ENCODE measurements around the gene RAI14. TPM values are rescaled to one million over a fixed set of nuclear protein-coding genes. Genes with fewer than 3 reads are reported as not detected.

Gene RAI14
- total and polyA plus RNA-seq, 4 donors, result 16.7 to 91.5 (median 49.3) TPM

- H3K27me3 ChIP-seq (ENCODE audit: control insufficient read depth in 3 of 3, insufficient read depth in 3 of 3, low read length in 2 of 3), result no peaks in the 10 kb centered on the region
- no peaks in the 10 kb centered on the region for H3K9me3 ChIP-seq (ENCODE audit: control insufficient read depth in 4 of 4, insufficient read depth in 3 of 4, low read length in 3 of 4)
- no peak for ATAC-seq (ENCODE audit: insufficient read depth, low FRiP score)
- peaks cover 0 to 2% (median 0%) of the 10 kb centered on the region in 4 donors for H3K36me3 ChIP-seq (ENCODE audit: control insufficient read depth in 4 of 4, insufficient read depth in 4 of 4, low read length in 4 of 4)
- WGBS, 2 donors, result 82 to 87% methylated on average over 1 of the region's 1 CpG
- no peak overlapping the region for H3K4me3 ChIP-seq
- no peak overlapping the region for H3K9ac ChIP-seq (ENCODE audit: insufficient read depth in 1 of 2, low read length in 2 of 2)
- no peak for TF ChIP-seq CTCF (IDR thresholded peaks at IDR 0.05; ENCODE audit: control extremely low read depth, extremely low read depth)
- H3K27ac ChIP-seq (ENCODE audit: low read depth in 1 of 2, low read length in 1 of 2), result no peak overlapping the region
- peak; percentile 51 to 94 (median 89) for DNase-seq
- H3K4me1 ChIP-seq (ENCODE audit: control insufficient read depth in 5 of 5, insufficient read depth in 5 of 5, low read length in 5 of 5), result peaks cover 4 to 61% (median 9%) of the 10 kb centered on the region in 5 donors
Measured at GRCh38 chr5:34738381-34738780, 82.3 kb downstream of the RAI14 start.

- DNase-seq (peak; percentile 85 to 98 (median 98)), ATAC-seq (ENCODE audit: insufficient read depth, low FRiP score) (peak; percentile 42)
- Histone ChIP-seq H3K4me1 (ENCODE audit: control insufficient read depth in 5 of 5, insufficient read depth in 5 of 5, low read length in 5 of 5) (peaks cover 4 to 58% (median 9%) of the 10 kb centered on the region in 5 donors), H3K9ac (ENCODE audit: insufficient read depth in 1 of 2, low read length in 2 of 2) (no peak overlapping the region), H3K9me3 (ENCODE audit: control insufficient read depth in 4 of 4, insufficient read depth in 3 of 4, low read length in 3 of 4) (no peaks in the 10 kb centered on the region), H3K27me3 (ENCODE audit: control insufficient read depth in 3 of 3, insufficient read depth in 3 of 3, low read length in 2 of 3) (no peaks in the 10 kb centered on the region), H3K36me3 (ENCODE audit: control insufficient read depth in 4 of 4, insufficient read depth in 4 of 4, low read length in 4 of 4) (no peaks in the 10 kb centered on the region), H3K27ac (ENCODE audit: low read depth in 1 of 2, low read length in 1 of 2) (no peak overlapping the region), H3K4me3 (no peak overlapping the region)
- 59 to 62% methylated on average over 3 of the region's 3 CpGs for WGBS, 2 donors
- TF ChIP-seq CTCF (IDR thresholded peaks at IDR 0.05; ENCODE audit: control extremely low read depth, extremely low read depth), result no peak
Measured at GRCh38 chr5:34740389-34740806, 84.3 kb downstream of the RAI14 start.

GRCh38 chr5:34742061-34742460, 85.9 kb downstream of the RAI14 start:
- H3K9me3 ChIP-seq (ENCODE audit: control insufficient read depth in 4 of 4, insufficient read depth in 3 of 4, low read length in 3 of 4), result no peaks in the 10 kb centered on the region
- no peak overlapping the region for H3K9ac ChIP-seq (ENCODE audit: insufficient read depth in 1 of 2, low read length in 2 of 2)
- WGBS, 2 donors, result 96 to 98% methylated on average over 11 of the region's 11 CpGs
- H3K27me3 ChIP-seq (ENCODE audit: control insufficient read depth in 3 of 3, insufficient read depth in 3 of 3, low read length in 2 of 3), result no peaks in the 10 kb centered on the region
- DNase-seq (no peak), ATAC-seq (ENCODE audit: insufficient read depth, low FRiP score) (no peak)
- TF ChIP-seq CTCF (IDR thresholded peaks at IDR 0.05; ENCODE audit: control extremely low read depth, extremely low read depth), result no peak
- H3K36me3 ChIP-seq (ENCODE audit: control insufficient read depth in 4 of 4, insufficient read depth in 4 of 4, low read length in 4 of 4), result no peaks in the 10 kb centered on the region
- H3K4me1 ChIP-seq (ENCODE audit: control insufficient read depth in 5 of 5, insufficient read depth in 5 of 5, low read length in 5 of 5), result peaks cover 4 to 51% (median 9%) of the 10 kb centered on the region in 5 donors
- no peak overlapping the region for H3K27ac ChIP-seq (ENCODE audit: low read depth in 1 of 2, low read length in 1 of 2)
- H3K4me3 ChIP-seq, result no peak overlapping the region

GRCh38 chr5:34743878-34744277, 87.8 kb downstream of the RAI14 start:
- H3K27me3 ChIP-seq (ENCODE audit: control insufficient read depth in 3 of 3, insufficient read depth in 3 of 3, low read length in 2 of 3), result no peaks in the 10 kb centered on the region
- no peak overlapping the region for H3K27ac ChIP-seq (ENCODE audit: low read depth in 1 of 2, low read length in 1 of 2)
- DNase-seq (no peak), ATAC-seq (ENCODE audit: insufficient read depth, low FRiP score) (peak; percentile 29)
- no peaks in the 10 kb centered on the region for H3K9me3 ChIP-seq (ENCODE audit: control insufficient read depth in 4 of 4, insufficient read depth in 3 of 4, low read length in 3 of 4)
- no peak overlapping the region for H3K9ac ChIP-seq (ENCODE audit: insufficient read depth in 1 of 2, low read length in 2 of 2)
- H3K4me1 ChIP-seq (ENCODE audit: control insufficient read depth in 5 of 5, insufficient read depth in 5 of 5, low read length in 5 of 5), result peaks cover 0 to 33% (median 3%) of the 10 kb centered on the region in 5 donors
- no peak overlapping the region for H3K4me3 ChIP-seq
- no peak for TF ChIP-seq CTCF (IDR thresholded peaks at IDR 0.05; ENCODE audit: control extremely low read depth, extremely low read depth)
- no peaks in the 10 kb centered on the region for H3K36me3 ChIP-seq (ENCODE audit: control insufficient read depth in 4 of 4, insufficient read depth in 4 of 4, low read length in 4 of 4)
- WGBS, 2 donors, result 66 to 85% methylated on average over 3 of the region's 3 CpGs

All from lung (tissue), 12 donors.